ENCODE results near the gene RABGAP1L.

RABGAP1L gene

DNA sequence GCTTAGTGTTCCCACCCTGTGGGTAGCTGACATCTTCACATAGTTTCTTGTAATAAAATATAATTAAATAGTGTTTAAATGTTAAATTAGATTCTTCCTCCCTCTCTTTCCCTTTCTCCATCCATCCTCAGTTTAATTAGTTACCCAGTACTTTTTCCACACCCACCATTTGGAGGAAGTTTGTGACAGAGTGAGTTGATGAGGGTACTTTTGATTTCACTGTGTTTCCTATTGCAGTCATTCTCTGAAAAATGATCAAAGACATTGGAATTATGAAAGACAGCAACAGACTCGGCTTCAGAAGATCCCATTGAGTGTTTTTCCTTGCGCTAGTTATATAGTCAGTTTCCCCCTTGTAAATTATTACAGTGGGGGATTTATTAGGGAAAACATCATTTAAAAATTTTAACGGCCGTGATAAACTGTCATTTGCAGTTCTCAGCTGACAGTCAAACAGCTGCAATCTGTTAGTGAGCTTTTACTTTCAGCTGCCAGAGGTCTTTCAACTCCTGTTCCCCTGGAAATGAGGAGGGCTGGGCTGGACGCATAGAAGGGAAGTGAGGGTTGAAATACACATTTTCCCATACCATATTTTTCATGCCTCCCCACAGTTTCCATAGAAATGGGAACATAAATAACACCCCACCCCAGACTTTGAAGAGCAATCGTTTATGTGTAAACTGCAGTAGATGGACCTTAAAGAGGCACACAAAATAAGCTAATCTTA lies 779.1 kb downstream of the RABGAP1L start:
- no peak for DNase-seq (ENCODE audit: low read depth)

GRCh38 chr1:174939775-174940545 lies 780.6 kb downstream of the RABGAP1L start:
- no peak for DNase-seq (ENCODE audit: low read depth)

DNA sequence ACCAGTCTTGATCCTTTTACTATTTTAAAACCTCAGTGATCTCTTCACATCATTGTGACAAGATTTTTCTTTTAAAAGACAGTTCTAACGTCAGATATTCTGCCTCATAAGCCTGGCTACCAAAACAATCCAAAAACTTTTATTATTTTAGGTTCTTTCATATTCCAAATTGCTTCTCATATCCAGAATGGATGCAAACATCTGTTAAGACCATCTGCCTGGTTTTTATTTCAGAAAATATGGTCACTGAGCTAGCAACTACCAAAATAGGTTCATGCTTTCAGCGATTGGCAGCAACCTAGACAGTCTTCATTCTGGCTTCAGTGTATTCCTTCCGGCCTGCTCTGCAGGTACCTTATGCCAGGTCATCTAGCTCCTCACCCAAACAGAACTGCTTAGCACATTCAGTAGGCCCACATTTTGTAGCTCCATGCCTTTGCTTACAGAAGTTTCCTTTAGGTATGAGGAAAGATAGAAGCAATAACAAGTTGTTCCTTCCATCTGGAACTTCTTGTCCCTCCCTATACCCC lies 781.4 kb downstream of the RABGAP1L start:
- DNase-seq (ENCODE audit: low read depth): no peak

- DNase-seq (ENCODE audit: low read depth): no peak
Measured at GRCh38 chr1:174942547-174943255, 783.4 kb downstream of the RABGAP1L start.

- DNase-seq (ENCODE audit: low read depth): no peak
Measured at GRCh38 chr1:174946031-174946430, 786.7 kb downstream of the RABGAP1L start.

- no peak for DNase-seq (ENCODE audit: low read depth)
Measured at GRCh38 chr1:174949061-174949460, 789.7 kb downstream of the RABGAP1L start.

DNA sequence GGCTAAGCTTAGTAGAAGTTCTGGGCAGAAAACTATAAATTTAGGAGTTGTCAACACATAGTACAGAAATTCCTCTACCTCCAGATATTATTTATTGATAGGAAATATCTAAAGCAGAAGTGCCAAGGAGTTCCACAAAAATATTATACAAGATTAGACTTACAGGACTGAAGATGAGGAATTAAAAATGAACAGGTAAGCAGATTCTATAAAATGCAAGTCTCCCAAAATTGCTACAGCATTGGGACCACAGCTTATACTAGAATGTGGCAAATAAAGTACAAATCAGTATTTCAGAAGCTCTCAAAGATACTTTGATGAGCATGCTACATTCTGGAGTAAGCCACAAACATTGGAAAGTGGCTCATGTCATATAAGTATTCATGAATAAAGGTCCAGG lies 790.3 kb downstream of the RABGAP1L start:
- no peak for DNase-seq (ENCODE audit: low read depth)

GRCh38 chr1:174953285-174954072 lies 794.2 kb downstream of the RABGAP1L start:
- no peak for DNase-seq (ENCODE audit: low read depth)

DNA sequence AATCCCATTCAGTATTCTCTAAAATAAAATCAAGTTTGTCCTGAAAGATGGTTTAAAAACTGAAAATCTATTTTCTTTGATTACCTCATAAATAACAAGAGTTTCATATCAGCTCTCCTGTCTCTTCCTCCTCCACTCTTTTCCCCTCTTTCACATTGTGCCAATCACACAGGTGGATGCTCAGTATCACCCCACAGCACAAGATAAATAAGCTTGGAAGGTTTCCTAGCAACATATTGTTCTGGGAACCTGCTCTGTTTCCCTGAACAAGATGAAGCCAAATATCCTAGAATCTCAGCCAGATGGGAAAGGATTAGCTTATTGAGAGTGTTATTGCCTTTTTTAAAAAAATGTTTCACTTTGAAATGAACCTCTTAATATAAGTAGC lies 794.7 kb downstream of the RABGAP1L start:
- no peak for DNase-seq (ENCODE audit: low read depth)

- DNase-seq (ENCODE audit: low read depth): no peak
Measured at GRCh38 chr1:174954671-174955669, 795.6 kb downstream of the RABGAP1L start.

DNA sequence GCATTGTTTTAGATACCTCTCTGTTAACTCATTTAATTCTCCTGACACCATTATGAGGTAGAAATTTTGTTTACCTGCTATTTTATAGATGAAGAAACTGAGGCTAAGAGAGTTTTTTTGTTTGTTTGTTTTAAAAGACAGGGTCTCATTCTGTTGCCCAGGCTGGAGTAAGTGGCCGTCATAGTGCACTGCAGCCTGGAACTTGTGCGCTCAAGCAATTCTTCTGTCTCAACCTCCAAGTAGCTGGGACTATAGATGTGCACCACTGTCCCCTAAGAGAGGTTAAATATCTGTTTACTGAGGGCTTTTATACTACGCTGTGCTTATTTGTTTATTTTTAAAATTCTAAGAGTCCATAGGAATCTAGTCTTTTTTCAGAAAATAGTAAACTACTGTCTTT lies 796.8 kb downstream of the RABGAP1L start:
- no peak for DNase-seq (ENCODE audit: low read depth)

GRCh38 chr1:174956976-174957375 lies 797.7 kb downstream of the RABGAP1L start:
- DNase-seq (ENCODE audit: low read depth): no peak

- DNase-seq (ENCODE audit: low read depth): no peak
Measured at GRCh38 chr1:174957829-174958228, 798.5 kb downstream of the RABGAP1L start.

DNA sequence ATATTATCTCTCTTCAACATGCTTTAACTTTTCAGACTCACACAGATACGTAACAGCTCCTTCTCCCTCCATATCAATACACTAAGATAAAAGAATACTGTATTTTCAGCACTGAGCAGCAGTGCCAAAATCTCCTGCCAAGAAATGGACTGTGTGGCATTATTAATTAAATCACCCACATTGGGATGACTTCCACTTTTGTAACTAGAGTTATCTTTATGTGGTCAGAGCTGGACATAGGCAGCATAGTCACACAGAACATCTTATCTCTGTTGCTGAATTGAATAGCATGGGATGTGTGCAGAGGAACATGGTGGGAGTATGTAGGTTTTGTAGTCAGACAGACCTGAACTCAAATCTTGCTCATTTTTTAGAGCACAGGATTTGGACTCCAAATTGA lies 799.1 kb downstream of the RABGAP1L start:
- DNase-seq (ENCODE audit: low read depth): no peak

DNA sequence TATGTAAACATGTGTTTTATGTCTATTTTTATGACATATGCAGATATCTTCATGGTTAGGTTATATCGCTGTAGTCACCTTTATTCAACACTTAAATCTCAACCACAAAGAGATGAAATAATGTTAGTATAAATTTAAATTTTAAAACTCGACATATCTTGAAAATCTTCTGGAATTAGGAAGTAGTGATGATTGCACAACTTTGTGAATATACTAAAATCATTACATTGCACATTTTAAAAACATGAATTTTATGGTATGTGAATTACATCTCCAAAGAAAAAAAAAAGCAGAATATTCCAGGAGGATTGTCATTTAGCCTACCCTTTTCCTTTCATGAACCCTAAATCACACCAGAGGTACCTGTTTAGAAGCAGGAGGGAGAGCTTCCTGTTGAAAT lies 801.0 kb downstream of the RABGAP1L start:
- no peak for DNase-seq (ENCODE audit: low read depth)

GRCh38 chr1:174963529-174964125 lies 804.3 kb downstream of the RABGAP1L start:
- DNase-seq (ENCODE audit: low read depth): no peak

GRCh38 chr1:174964261-174964971 lies 805.1 kb downstream of the RABGAP1L start:
- DNase-seq (ENCODE audit: low read depth): no peak

DNA sequence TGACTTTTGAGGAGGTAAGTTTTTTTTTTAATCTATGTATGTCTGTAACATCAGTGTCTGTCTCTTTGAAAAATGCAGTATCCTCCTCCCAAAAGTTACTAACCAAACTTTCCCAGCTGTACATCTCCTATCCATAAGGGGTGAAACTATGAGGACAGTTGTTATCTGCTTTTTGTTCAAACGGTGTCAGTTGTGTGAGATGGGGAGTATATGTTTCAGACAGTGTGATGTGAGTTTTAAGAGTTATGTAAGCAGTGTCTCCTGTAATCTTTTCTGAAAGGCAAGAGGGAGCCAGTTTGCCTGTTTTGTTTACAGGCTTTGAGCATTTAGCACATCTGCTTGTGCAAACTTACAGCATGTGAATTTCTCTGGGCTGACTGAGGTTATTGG lies 805.6 kb downstream of the RABGAP1L start:
- no peak for DNase-seq (ENCODE audit: low read depth)

- DNase-seq (ENCODE audit: low read depth): no peak
Measured at GRCh38 chr1:174965362-174966007, 806.2 kb downstream of the RABGAP1L start.

Data from stromal cell of bone marrow (primary cell).